Activated CD8-positive, alpha-beta T cell treated with anti-CD3 and anti-CD28 coated beads for 36 hours (primary cell): ENCODE data around the gene PLK1. TPM values are rescaled to one million over a fixed set of nuclear protein-coding genes. Genes with fewer than 3 reads are reported as not detected.
A peak's percentile ranks its signal among the peaks of the same experiment; 100 is the strongest.

Experiments used
- ATAC-seq: fragments of 200-7000 bp; cut with Tn5 transposase; one replicate; pipeline ENCODE4 v1.10.0; 2021; ENCODE audit warnings: mild to moderate bottlenecking, moderate library complexity
- CTCF ChIA-PET: fragments of 350-600 bp; sonication (Branson Sonifier 250); formaldehyde crosslinking; loops from one replicate; lab custom pipeline; 2021; ENCODE audit warnings: antibody characterized with exemption; lab: Charles Lee
- POLR2A ChIA-PET: fragments of 350-600 bp; sonication (Branson Sonifier 250); formaldehyde crosslinking; loops from one replicate; lab custom pipeline; 2021; ENCODE audit warnings: antibody characterized with exemption; lab: Charles Lee
- DNase-seq: peaks from one replicate; pipeline ENCODE4 v3.0.0-alpha.2; 2020
- H3K27ac Mint-ChIP-seq: one replicate; pipeline ENCODE4 v1.8.0; 2021; ENCODE audit warnings: mild to moderate bottlenecking, mixed read lengths
- H3K27me3 Mint-ChIP-seq: one replicate; pipeline ENCODE4 v1.8.0; 2021; ENCODE audit warnings: mixed read lengths
- H3K36me3 Mint-ChIP-seq: one replicate; pipeline ENCODE4 v1.8.0; 2021; ENCODE audit warnings: low read depth, mixed read lengths
- H3K4me1 Mint-ChIP-seq: one replicate; pipeline ENCODE4 v1.8.0; 2021; ENCODE audit warnings: low read depth, mixed read lengths
- H3K4me3 Mint-ChIP-seq: one replicate; pipeline ENCODE4 v1.8.0; 2021; ENCODE audit warnings: mild to moderate bottlenecking, moderate library complexity, mixed read lengths
- H3K9me3 Mint-ChIP-seq: one replicate; pipeline ENCODE4 v1.8.0; 2021; ENCODE audit warnings: mixed read lengths
- intact Hi-C: fragments of 100-400 bp; cut with micrococcal nuclease; formaldehyde crosslinking; loops from one replicate; pipeline ENCODE4 v1.10.0; 2022
- total RNA-seq, 2 experiments: library from RNA; stranded (reverse); gene quantifications; one replicate each; pipeline ENCODE4 v1.2.3, GENCODE V29; 2021
- TF ChIP-seq, protein P1 (sequence below): fragments of 200-600 bp; IDR thresholded peaks from one replicate; pipeline ENCODE4 v1.8.0; 2022; ENCODE audit warnings: antibody characterized with exemption, mild to moderate bottlenecking

PLK1 gene
- total RNA-seq, 2 experiments from 2014 or later, result 85.8 to 87.9 TPM

- H3K9me3 Mint-ChIP-seq, result no peaks in the 10 kb centered on the region
- DNase-seq (no peak), ATAC-seq (no peak)
- H3K36me3 Mint-ChIP-seq, result peaks cover 27% of the 10 kb centered on the region
- no peak overlapping the region for H3K4me3 Mint-ChIP-seq
- CTCF ChIA-PET, result interaction anchor here (1.1 kb wide), 1 partner anchor 34 kb away, joined by 3 read pairs; no protein-coding TSS in a partner anchor
- H3K4me1 Mint-ChIP-seq, result peaks cover 5% of the 10 kb centered on the region
- no peak overlapping the region for H3K27ac Mint-ChIP-seq
- POLR2A ChIA-PET, result interaction anchor here (4.7 kb wide), 1 partner anchor 13 kb away, joined by 19 read pairs; the partner anchor contains the start of gene PLK1
- intact Hi-C loops, result no loop called here
- H3K27me3 Mint-ChIP-seq, result peaks cover 7% of the 10 kb centered on the region
- TF ChIP-seq, protein P1, sequence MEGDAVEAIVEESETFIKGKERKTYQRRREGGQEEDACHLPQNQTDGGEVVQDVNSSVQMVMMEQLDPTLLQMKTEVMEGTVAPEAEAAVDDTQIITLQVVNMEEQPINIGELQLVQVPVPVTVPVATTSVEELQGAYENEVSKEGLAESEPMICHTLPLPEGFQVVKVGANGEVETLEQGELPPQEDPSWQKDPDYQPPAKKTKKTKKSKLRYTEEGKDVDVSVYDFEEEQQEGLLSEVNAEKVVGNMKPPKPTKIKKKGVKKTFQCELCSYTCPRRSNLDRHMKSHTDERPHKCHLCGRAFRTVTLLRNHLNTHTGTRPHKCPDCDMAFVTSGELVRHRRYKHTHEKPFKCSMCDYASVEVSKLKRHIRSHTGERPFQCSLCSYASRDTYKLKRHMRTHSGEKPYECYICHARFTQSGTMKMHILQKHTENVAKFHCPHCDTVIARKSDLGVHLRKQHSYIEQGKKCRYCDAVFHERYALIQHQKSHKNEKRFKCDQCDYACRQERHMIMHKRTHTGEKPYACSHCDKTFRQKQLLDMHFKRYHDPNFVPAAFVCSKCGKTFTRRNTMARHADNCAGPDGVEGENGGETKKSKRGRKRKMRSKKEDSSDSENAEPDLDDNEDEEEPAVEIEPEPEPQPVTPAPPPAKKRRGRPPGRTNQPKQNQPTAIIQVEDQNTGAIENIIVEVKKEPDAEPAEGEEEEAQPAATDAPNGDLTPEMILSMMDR, result no peak
Observed at GRCh38 chr16:23692190-23692837, 13.6 kb downstream of the PLK1 start.

DNA sequence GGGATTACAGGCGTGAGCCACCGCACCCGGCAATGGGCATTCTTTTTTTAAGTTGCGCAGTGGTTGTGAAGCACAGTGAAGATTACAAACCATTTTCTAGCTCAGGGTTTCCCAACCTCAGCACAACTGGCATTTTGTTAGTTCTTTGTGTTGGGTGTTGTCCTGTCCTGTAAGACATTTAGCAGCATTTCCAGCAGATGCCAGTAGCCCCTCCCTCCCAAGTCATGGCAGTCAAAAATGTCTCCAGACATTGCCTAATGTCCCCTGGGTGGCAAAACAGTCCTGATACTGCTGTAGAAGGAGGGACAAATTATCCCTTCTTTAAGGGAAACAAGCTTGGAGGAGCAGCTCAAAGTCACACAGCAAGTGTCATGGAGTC lies 15.6 kb downstream of the PLK1 start:
- H3K4me3 Mint-ChIP-seq, result no peak overlapping the region

DNA sequence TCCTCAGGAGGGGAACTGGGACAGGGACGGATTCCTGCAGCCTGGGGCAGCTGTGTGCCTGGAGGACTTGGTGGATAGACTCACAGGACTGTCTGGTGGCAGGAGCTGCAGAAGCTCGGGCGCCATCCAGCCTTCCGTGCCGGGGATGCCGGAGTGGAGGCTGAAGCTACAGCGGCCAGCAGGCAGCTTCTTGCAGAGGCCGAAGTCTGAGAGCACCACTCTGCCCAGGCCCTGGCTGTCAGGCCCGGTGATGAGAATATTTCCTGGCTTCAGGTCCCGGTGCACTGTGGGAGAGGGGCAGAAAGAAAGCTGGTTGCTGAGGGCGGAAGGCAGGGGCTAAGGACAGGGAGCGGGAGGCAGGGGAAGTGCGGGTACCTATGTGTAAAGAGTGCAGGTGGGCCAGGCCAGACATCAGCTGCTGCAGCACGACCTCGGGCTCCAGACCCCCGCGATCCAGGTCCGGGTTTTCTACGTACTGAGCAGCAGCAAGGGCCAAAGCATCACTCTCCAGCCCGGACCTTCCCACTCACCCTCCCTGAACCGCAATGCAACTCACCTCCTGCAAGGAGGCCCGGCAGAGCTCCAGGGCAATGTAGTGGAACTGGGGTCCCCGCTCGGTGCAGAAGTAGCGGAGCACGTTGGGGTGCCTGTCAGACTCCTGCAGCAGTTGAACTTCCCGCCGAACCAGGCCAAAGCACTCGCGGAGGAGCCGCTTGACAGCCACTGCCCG lies 16.1 kb downstream of the PLK1 start:
- POLR2A ChIA-PET, result interaction anchor here (0.5 to 1.4 kb wide), 3 partner anchors 10 to 248 kb away, joined by 3 to 6 read pairs (median 3); no protein-coding TSS in a partner anchor
- peaks cover 5% of the 10 kb centered on the region for H3K4me1 Mint-ChIP-seq

More for the DNA sequence above, 15.6 kb downstream of the PLK1 start:
- H3K9me3 Mint-ChIP-seq, result no peaks in the 10 kb centered on the region
- intact Hi-C loops, result no loop called here
- ChIA-PET CTCF (interaction anchor here (1.1 to 1.2 kb wide), 2 partner anchors 25 to 40 kb away, joined by 3 read pairs; no protein-coding TSS in a partner anchor), POLR2A (interaction anchor here (0.5 to 1.4 kb wide), 3 partner anchors 10 to 249 kb away, joined by 3 to 6 read pairs (median 3); no protein-coding TSS in a partner anchor)
- H3K36me3 Mint-ChIP-seq, result peaks cover 13% of the 10 kb centered on the region
- TF ChIP-seq, protein P1, result no peak
- DNase-seq, result no peak
- peaks cover 7% of the 10 kb centered on the region for H3K27me3 Mint-ChIP-seq
- no peak overlapping the region for H3K27ac Mint-ChIP-seq
- H3K4me1 Mint-ChIP-seq, result peaks cover 5% of the 10 kb centered on the region
- ATAC-seq, result no peak

DNA sequence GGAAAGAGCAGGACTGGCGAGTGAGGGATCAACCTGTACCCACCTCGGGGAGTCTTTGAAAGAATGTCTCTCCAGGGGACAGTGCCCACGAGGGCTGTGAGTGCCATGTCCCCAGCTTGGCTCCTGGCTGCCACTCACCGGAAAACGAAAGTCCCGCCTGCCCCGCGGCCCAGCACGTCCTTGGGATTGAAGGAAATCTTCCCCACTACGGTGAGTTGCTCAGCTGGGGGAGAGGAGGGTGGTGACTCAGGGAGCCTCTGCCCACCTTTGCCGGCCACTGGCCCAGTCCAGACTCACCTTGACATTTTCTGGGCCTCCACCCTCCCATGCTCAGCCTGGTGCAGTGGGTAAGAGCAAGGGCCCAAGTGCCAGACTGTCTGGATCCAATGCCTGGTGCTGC lies 17.1 kb downstream of the PLK1 start:
- H3K9me3 Mint-ChIP-seq, result no peaks in the 10 kb centered on the region
- H3K4me3 Mint-ChIP-seq, result no peak overlapping the region
- H3K27ac Mint-ChIP-seq, result no peak overlapping the region
- intact Hi-C loops, result no loop called here
- POLR2A ChIA-PET, result no interaction called here
- peaks cover 6% of the 10 kb centered on the region for H3K36me3 Mint-ChIP-seq
- CTCF ChIA-PET, result no interaction called here
- H3K27me3 Mint-ChIP-seq, result peaks cover 7% of the 10 kb centered on the region
- no peak for ATAC-seq
- TF ChIP-seq, protein P1, result no peak
- no peak for DNase-seq
- peaks cover 5% of the 10 kb centered on the region for H3K4me1 Mint-ChIP-seq

More for the DNA sequence above, 16.1 kb downstream of the PLK1 start:
- Mint-ChIP-seq H3K27me3 (peaks cover 7% of the 10 kb centered on the region), H3K4me3 (no peak overlapping the region), H3K9me3 (no peaks in the 10 kb centered on the region), H3K27ac (no peak overlapping the region), H3K36me3 (peaks cover 8% of the 10 kb centered on the region)
- TF ChIP-seq, protein P1, result no peak
- ATAC-seq (peak; percentile 22), DNase-seq (peak; percentile 12)
- intact Hi-C loops, result no loop called here
- CTCF ChIA-PET, result interaction anchor here (1.1 to 1.2 kb wide), 2 partner anchors 26 to 40 kb away, joined by 3 read pairs; no protein-coding TSS in a partner anchor
